Dedifferentiated amniotic fluid mesenchymal stem cell (primary cell): ENCODE data around the gene TPPP3.

Experiments
- DNase-seq: peaks from one replicate; pipeline ENCODE4 v3.0.0-alpha.2; 2016; ENCODE audit errors: extremely low spot score

The TPPP3 gene

DNA sequence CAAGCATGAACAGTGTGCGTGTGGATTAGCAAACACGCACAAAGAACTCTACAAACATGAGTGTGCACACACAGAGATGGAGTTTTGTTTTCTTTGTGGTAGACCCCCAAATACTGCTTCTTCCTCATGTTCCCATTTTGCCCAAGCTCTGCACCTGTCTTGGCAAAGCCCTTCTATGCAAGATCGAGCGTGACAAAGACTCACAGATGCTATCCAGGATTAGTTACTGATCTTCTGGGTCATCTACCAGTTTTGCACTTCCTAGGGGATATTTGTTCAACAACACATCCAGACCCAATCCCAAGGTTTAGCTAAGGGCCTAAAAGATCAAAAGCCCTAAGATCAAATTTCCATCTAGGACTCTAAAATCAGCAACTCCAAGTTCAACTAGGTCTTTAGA lies 50.7 kb downstream of the TPPP3 start:
- no peak for DNase-seq

DNA sequence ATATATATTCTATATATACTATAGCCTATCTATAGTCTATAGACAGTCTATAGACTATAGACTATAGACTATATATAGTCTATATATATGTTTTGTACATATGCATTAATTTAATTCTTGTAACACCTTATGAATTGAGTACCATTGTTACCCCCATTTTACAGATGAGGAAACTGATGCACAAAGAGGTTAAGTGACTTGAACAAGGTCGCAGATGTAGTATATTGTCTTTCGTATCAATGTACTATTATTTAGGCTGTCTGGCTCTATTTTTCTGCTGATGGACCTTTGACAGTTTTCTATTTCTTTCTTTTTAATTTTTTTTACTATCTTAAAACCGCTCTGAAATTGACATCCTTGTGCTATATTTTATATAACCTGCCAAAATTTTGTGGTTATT lies 52.0 kb downstream of the TPPP3 start:
- DNase-seq = no peak
